ENCODE data around the gene PLAC9. TPM values are rescaled to one million over a fixed set of nuclear protein-coding genes. Genes with fewer than 3 reads are reported as not detected.

PLAC9 gene
- total RNA-seq, 2 donors from 2014 or later, result 6.5 to 39.9 TPM

- 84 to 87% methylated on average over 9 of the region's 9 CpGs for WGBS, 2 donors
- TF ChIP-seq CTCF (IDR thresholded peaks at IDR 0.05) (no peak), POLR2A (IDR thresholded peaks at IDR 0.05) (no peak)
- H3K27ac ChIP-seq, result peak overlapping the region in 2 of 4 donors; percentile 54 to 64
- intact Hi-C loops (cut with DNase I), result no loop called here
- H3K4me1 ChIP-seq, result no peaks in the 10 kb centered on the region
- H3K27me3 ChIP-seq, result no peaks in the 10 kb centered on the region
- peaks cover 0 to 38% of the 10 kb centered on the region in 2 donors for H3K36me3 ChIP-seq (replicated peaks in 1 of 2; ENCODE audit: insufficient read depth in 1 of 2, low read depth in 2 of 2)
- ATAC-seq, result no peak
- H3K9me3 ChIP-seq, result no peaks in the 10 kb centered on the region
- no peak for DNase-seq
- H3K4me3 ChIP-seq, result no peak overlapping the region
Observed at GRCh38 chr10:80159166-80159873, 26.8 kb downstream of the PLAC9 start.

GRCh38 chr10:80160361-80161320, 28.1 kb downstream of the PLAC9 start:
- no peaks in the 10 kb centered on the region for H3K4me1 ChIP-seq
- H3K27me3 ChIP-seq, result no peaks in the 10 kb centered on the region
- TF ChIP-seq POLR2A (IDR thresholded peaks at IDR 0.05) (no peak), CTCF (IDR thresholded peaks at IDR 0.05) (no peak)
- intact Hi-C loops (cut with DNase I), result loop anchor here (5.0 kb wide), 1 partner anchor 47 kb away; the partner anchor contains the start of gene ANXA11
- no peak overlapping the region for H3K27ac ChIP-seq
- WGBS, 2 donors, result 93 to 94% methylated on average over 15 to 17 of the region's 17 CpGs
- ATAC-seq (no peak), DNase-seq (no peak)
- no peaks in the 10 kb centered on the region for H3K9me3 ChIP-seq
- H3K4me3 ChIP-seq, result no peak overlapping the region
- H3K36me3 ChIP-seq (replicated peaks in 1 of 2; ENCODE audit: insufficient read depth in 1 of 2, low read depth in 2 of 2), result peaks cover 0 to 30% of the 10 kb centered on the region in 2 donors

GRCh38 chr10:80161321-80162083, 29.0 kb downstream of the PLAC9 start:
- H3K27ac ChIP-seq, result no peak overlapping the region
- no peaks in the 10 kb centered on the region for H3K9me3 ChIP-seq
- peaks cover 0 to 32% of the 10 kb centered on the region in 2 donors for H3K36me3 ChIP-seq (replicated peaks in 1 of 2; ENCODE audit: insufficient read depth in 1 of 2, low read depth in 2 of 2)
- TF ChIP-seq POLR2A (IDR thresholded peaks at IDR 0.05) (no peak), CTCF (IDR thresholded peaks at IDR 0.05) (peak in 4 of 7 experiments; percentile 7 to 32 (median 20))
- intact Hi-C loops (cut with DNase I), result loop anchor here (5.0 kb wide), 1 partner anchor 46 kb away; the partner anchor contains the start of gene ANXA11
- no peaks in the 10 kb centered on the region for H3K4me1 ChIP-seq
- DNase-seq, result no peak
- H3K27me3 ChIP-seq, result no peaks in the 10 kb centered on the region
- WGBS, 2 donors, result 77 to 78% methylated on average over 17 to 21 of the region's 21 CpGs
- no peak overlapping the region for H3K4me3 ChIP-seq
- ATAC-seq, result no peak

- peaks cover 0 to 17% of the 10 kb centered on the region in 2 donors for H3K36me3 ChIP-seq (replicated peaks in 1 of 2; ENCODE audit: insufficient read depth in 1 of 2, low read depth in 2 of 2)
- H3K27ac ChIP-seq, result no peak overlapping the region
- 84 to 89% methylated on average over 6 to 8 of the region's 8 CpGs for WGBS, 2 donors
- no peaks in the 10 kb centered on the region for H3K27me3 ChIP-seq
- H3K9me3 ChIP-seq, result no peaks in the 10 kb centered on the region
- ATAC-seq, result no peak
- DNase-seq, result peak in 1 of 4 donors; percentile 39
- H3K4me3 ChIP-seq, result no peak overlapping the region
- intact Hi-C loops (cut with DNase I), result loop anchor here (5.0 kb wide), 1 partner anchor 43 kb away; the partner anchor contains the start of gene ANXA11
- TF ChIP-seq CTCF (IDR thresholded peaks at IDR 0.05) (no peak), POLR2A (IDR thresholded peaks at IDR 0.05) (no peak)
- no peaks in the 10 kb centered on the region for H3K4me1 ChIP-seq
Observed at GRCh38 chr10:80163741-80164341, 31.3 kb downstream of the PLAC9 start.

Measured in body of pancreas (tissue), 4 donors.